ENCODE data around the gene SLC11A1.

SLC11A1 gene

DNA sequence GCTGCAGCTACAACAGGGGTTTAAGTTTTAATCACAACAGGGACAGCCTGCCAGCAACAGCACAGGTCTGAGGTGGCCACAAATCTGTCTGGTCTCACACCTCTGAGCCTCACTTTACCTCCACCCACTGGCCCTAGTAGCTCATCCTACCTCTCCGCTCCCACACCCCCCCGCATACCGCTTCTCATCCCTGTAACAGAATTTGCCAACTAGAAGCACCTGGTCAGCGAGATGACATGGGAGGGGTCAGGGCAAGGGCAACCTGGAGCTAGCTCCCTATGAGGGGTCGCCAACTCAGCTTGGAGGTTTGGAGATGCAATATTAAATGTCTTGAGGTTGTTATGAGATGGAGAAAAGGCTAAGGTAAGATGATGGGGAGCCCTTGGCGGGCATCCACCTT, 17.9 kb upstream of the SLC11A1 start:
- TF ChIP-seq, protein P1, sequence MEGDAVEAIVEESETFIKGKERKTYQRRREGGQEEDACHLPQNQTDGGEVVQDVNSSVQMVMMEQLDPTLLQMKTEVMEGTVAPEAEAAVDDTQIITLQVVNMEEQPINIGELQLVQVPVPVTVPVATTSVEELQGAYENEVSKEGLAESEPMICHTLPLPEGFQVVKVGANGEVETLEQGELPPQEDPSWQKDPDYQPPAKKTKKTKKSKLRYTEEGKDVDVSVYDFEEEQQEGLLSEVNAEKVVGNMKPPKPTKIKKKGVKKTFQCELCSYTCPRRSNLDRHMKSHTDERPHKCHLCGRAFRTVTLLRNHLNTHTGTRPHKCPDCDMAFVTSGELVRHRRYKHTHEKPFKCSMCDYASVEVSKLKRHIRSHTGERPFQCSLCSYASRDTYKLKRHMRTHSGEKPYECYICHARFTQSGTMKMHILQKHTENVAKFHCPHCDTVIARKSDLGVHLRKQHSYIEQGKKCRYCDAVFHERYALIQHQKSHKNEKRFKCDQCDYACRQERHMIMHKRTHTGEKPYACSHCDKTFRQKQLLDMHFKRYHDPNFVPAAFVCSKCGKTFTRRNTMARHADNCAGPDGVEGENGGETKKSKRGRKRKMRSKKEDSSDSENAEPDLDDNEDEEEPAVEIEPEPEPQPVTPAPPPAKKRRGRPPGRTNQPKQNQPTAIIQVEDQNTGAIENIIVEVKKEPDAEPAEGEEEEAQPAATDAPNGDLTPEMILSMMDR (IDR thresholded peaks at IDR 0.05; ENCODE audit: control insufficient read depth, insufficient read depth, low read depth, low read length, missing control alignments), result no peak
- H3K4me3 ChIP-seq (ENCODE audit: control insufficient read depth, low read depth, low read length), result no peak overlapping the region

DNA sequence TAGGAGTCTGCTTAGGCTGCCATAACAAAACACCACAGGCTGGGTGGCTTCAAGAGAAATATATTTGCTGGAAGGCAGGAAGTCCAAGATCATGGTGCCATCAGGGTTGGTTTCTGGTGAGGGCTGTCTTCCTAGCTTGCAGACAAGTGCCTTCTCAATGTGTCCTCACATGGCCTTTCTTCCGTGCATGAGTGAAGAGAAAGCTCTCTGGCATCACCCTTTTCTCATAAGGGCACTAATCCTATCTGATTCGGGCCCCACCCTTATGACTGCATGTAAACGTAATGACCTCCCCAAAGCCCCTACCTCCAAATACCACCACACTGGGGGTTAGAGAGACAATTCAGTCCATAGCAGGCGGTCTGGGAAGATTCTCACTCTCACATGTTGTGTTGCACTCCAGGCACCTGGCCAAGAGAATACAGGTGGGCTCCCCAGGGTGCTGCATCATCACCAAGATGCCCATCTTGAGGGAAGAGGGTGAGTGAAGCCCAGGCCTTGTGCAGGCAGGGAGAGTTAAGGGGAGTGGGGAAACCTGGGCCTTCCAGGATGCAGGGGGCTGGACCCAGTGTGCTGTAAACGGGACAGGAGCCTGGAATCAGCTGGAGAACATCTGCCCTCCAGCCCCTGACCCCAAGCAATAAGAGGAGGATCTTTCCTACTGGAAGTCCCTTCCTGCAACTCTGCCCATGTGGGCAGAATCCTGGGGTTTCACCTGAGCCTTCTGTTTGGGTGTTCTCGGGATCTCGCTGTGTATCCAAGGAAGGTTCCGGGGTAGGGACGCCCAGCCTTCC, 15.3 kb upstream of the SLC11A1 start:
- no peak for DNase-seq (ENCODE audit: low read depth)
- H3K4me3 ChIP-seq (ENCODE audit: control insufficient read depth, low read depth, low read length), result no peak overlapping the region
- TF ChIP-seq, protein P1 (IDR thresholded peaks at IDR 0.05; ENCODE audit: control insufficient read depth, insufficient read depth, low read depth, low read length, missing control alignments), result no peak

More for the DNA sequence above, 17.9 kb upstream of the SLC11A1 start:
- no peak for DNase-seq (ENCODE audit: low read depth)

DNA sequence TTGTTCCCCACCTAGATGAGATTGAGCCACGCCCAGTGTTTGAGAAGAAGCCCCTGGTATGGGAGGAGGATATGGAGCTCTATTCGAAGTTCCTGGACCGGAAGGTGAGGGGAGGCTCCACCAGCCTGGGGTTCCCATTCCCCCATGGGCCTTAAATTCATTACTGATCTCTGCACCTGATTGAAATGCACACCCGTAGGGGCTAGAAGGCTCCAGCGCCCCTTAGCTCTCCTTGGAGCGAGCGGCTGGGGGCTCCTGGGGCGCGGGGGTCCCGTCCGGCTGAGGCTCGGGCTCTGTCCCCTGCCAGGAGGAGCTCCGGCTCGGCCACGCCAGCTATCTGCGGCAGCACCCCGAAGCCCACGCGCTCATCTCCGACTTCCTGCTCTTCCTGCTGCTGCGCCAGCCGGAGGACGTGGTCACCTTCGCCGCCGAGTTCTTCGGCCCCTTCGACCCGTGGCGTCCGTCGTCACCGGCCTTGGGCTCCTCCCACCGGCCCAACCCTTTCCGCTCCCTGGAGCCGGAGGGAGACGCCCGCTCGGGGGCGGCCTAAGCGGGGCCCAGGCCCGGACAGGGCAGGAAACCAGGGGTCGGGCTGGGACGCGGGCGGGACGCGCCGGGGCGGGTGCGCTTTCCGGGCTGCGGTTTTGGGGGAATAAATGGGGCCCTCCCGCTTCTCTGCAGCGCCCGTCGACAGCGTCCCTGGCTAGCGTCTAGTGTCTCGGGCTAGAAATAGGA, 14.5 kb upstream of the SLC11A1 start:
- TF ChIP-seq, protein P1 (IDR thresholded peaks at IDR 0.05; ENCODE audit: control insufficient read depth, insufficient read depth, low read depth, low read length, missing control alignments), result no peak
- H3K4me3 ChIP-seq (ENCODE audit: control insufficient read depth, low read depth, low read length), result peak overlapping the region; percentile 23
- no peak for DNase-seq (ENCODE audit: low read depth)

DNA sequence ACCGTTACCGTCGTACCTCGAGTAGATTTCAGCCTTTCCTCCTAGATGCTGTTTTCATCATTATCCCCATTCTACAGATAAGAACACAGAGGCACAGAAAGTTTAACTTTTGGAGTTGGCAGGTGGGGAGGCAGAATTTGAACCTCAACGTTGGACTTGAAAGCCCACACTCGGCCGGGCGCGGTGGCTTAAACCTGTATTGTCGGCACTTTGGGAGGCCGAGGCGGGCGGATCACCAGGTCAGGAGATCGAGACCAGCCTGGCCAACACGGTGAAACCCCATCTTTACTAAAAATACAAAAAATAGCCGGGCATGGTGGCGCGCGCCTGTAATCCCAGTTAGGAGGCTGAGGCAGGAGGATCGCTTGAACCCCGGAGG, 13.9 kb upstream of the SLC11A1 start:
- H3K4me3 ChIP-seq (ENCODE audit: control insufficient read depth, low read depth, low read length), result peak overlapping the region; percentile 23
- TF ChIP-seq, protein P1 (IDR thresholded peaks at IDR 0.05; ENCODE audit: control insufficient read depth, insufficient read depth, low read depth, low read length, missing control alignments), result no peak
- DNase-seq (ENCODE audit: low read depth), result no peak

DNA sequence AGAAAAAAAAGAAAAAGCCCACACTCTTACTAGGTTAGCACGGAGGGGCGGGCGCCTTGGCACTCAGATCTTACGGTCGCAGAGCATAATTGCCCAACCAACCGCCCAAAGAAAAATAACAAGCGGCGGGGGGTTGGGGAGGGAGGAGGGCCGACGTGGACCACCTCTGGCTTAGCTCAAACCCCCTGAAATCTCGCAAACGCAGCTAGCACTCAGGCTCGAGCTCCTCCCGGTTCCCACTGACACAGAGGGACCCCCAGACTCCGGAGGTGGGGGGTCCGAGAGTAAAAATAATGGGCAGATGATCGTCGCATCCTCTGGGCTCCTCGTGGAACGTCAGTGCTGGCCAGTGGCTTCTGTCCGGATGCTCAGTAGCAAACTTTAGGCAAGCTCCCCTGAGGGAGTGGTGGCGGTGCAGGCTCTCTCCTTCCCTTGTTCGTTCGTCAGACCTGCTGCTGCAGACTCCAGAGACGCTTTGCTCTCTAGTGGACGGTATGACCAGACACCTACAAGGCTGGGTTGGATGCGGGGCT, 13.4 kb upstream of the SLC11A1 start:
- no peak overlapping the region for H3K4me3 ChIP-seq (ENCODE audit: control insufficient read depth, low read depth, low read length)
- DNase-seq (ENCODE audit: low read depth), result no peak

DNA sequence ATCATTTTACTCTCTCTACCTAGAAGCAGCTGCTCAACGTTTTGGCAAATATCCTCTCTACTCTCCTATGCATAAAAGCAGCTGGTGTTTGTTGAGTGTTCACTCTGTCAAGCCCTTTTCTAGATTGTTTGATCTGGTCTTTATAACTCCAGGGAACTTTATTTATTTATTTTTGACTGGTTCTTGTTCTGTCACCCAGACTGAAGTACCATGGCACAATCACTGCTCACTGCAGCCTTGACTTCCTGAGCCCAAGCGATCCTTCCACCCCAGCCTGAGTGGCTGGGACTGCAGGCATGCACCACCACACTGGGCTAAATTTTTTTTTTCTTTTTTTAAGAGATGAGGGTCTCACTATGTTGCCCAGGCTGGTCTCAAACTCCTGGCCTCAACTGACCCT, 12.7 kb upstream of the SLC11A1 start:
- no peak for DNase-seq (ENCODE audit: low read depth)
- TF ChIP-seq, protein P1 (IDR thresholded peaks at IDR 0.05; ENCODE audit: control insufficient read depth, insufficient read depth, low read depth, low read length, missing control alignments), result no peak
- H3K4me3 ChIP-seq (ENCODE audit: control insufficient read depth, low read depth, low read length), result no peak overlapping the region

More for the DNA sequence above, 13.4 kb upstream of the SLC11A1 start:
- TF ChIP-seq, protein P1 (IDR thresholded peaks at IDR 0.05; ENCODE audit: control insufficient read depth, insufficient read depth, low read depth, low read length, missing control alignments), result no peak
